ENCODE measurements around the gene RNU7-1. TPM values are rescaled to one million over a fixed set of nuclear protein-coding genes. Genes with fewer than 3 reads are reported as not detected.

The RNU7-1 gene
- total and polyA plus RNA-seq, 9 of the 15 experiments (the other 6 are each of a cell fraction or from before 2014, with no cell fraction given): not detected

DNA sequence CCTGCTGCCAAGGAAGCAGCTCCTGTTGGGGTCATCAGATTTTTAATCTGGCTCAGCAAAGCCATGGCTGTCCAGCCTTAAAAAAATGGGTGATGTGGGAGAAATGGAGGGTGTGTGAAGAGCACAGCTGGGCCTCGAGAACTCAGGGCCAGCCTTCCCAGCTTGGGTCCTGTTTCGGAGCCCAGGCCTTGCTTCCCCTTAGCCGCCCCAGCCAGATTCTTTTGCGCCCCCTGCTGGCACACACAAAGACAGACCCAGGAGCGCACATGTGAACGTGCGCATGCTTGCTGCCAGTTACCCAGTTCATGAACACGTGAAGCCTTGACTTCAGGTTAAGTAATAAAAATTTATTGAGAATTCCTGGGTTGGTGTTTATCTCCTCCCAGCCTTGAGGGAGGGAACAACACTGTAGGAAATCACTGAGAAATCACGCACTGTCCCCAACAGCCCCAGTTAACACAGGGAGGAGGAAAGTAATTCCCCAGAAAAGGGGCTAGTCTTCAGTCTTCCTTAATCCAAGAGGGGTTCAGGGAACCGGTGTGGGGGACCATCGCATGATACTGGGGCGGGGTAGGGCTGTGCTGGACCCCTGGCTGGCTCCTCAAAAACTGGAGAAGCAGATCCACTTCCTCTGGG is 21.5 kb downstream of the RNU7-1 start (continued):
- no peak for TF ChIP-seq ZNF431 (CRISPR knock-in tag; IDR thresholded peaks at IDR 0.05)
- TF ChIP-seq, protein P1, sequence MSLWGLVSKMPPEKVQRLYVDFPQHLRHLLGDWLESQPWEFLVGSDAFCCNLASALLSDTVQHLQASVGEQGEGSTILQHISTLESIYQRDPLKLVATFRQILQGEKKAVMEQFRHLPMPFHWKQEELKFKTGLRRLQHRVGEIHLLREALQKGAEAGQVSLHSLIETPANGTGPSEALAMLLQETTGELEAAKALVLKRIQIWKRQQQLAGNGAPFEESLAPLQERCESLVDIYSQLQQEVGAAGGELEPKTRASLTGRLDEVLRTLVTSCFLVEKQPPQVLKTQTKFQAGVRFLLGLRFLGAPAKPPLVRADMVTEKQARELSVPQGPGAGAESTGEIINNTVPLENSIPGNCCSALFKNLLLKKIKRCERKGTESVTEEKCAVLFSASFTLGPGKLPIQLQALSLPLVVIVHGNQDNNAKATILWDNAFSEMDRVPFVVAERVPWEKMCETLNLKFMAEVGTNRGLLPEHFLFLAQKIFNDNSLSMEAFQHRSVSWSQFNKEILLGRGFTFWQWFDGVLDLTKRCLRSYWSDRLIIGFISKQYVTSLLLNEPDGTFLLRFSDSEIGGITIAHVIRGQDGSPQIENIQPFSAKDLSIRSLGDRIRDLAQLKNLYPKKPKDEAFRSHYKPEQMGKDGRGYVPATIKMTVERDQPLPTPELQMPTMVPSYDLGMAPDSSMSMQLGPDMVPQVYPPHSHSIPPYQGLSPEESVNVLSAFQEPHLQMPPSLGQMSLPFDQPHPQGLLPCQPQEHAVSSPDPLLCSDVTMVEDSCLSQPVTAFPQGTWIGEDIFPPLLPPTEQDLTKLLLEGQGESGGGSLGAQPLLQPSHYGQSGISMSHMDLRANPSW (CRISPR knock-in tag; IDR thresholded peaks at IDR 0.05): no peak
- no peak for TF ChIP-seq ZNF165 (CRISPR knock-in tag; IDR thresholded peaks at IDR 0.05; ENCODE audit: borderline replicate concordance)
- TF ChIP-seq, protein P2, sequence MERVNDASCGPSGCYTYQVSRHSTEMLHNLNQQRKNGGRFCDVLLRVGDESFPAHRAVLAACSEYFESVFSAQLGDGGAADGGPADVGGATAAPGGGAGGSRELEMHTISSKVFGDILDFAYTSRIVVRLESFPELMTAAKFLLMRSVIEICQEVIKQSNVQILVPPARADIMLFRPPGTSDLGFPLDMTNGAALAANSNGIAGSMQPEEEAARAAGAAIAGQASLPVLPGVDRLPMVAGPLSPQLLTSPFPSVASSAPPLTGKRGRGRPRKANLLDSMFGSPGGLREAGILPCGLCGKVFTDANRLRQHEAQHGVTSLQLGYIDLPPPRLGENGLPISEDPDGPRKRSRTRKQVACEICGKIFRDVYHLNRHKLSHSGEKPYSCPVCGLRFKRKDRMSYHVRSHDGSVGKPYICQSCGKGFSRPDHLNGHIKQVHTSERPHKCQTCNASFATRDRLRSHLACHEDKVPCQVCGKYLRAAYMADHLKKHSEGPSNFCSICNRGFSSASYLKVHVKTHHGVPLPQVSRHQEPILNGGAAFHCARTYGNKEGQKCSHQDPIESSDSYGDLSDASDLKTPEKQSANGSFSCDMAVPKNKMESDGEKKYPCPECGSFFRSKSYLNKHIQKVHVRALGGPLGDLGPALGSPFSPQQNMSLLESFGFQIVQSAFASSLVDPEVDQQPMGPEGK (CRISPR knock-in tag; IDR thresholded peaks at IDR 0.05; ENCODE audit: borderline replicate concordance): no peak
- no peak for TF ChIP-seq ADNP (tag; IDR thresholded peaks at IDR 0.05)
- no peak for TF ChIP-seq TAF15 (IDR thresholded peaks at IDR 0.05; ENCODE audit: low read depth, low read length)
- TF ChIP-seq ZNF695 (CRISPR knock-in tag; IDR thresholded peaks at IDR 0.05): no peak
- TF ChIP-seq SOX6 (IDR thresholded peaks at IDR 0.05): no peak
- TF ChIP-seq, protein P3, sequence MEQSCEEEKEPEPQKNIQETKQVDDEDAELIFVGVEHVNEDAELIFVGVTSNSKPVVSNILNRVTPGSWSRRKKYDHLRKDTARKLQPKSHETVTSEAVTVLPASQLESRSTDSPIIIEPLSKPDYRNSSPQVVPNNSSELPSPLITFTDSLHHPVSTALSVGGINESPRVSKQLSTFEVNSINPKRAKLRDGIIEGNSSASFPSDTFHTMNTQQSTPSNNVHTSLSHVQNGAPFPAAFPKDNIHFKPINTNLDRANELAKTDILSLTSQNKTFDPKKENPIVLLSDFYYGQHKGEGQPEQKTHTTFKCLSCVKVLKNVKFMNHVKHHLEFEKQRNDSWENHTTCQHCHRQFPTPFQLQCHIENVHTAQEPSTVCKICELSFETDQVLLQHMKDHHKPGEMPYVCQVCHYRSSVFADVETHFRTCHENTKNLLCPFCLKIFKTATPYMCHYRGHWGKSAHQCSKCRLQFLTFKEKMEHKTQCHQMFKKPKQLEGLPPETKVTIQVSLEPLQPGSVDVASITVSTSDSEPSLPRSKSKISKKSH (CRISPR knock-in tag; IDR thresholded peaks at IDR 0.05): no peak
- peak; percentile 62 to 65 for TF ChIP-seq RAD21 (CRISPR knock-in tag; conservative IDR thresholded peaks at IDR 0.05 in 1 of 2, IDR thresholded peaks at IDR 0.05 in 1 of 2)
- no peak for TF ChIP-seq ZNF717 (CRISPR knock-in tag; IDR thresholded peaks at IDR 0.05)
- TF ChIP-seq KLF13 (tag; IDR thresholded peaks at IDR 0.05; ENCODE audit: borderline replicate concordance, low read depth): no peak
- TF ChIP-seq MTF1 (CRISPR knock-in tag; IDR thresholded peaks at IDR 0.05; ENCODE audit: borderline replicate concordance): no peak
- no peak for TF ChIP-seq NR2C2 (CRISPR knock-in tag; IDR thresholded peaks at IDR 0.05)
- TF ChIP-seq NR2C2 (tag; IDR thresholded peaks at IDR 0.05): no peak
- TF ChIP-seq, protein P4, sequence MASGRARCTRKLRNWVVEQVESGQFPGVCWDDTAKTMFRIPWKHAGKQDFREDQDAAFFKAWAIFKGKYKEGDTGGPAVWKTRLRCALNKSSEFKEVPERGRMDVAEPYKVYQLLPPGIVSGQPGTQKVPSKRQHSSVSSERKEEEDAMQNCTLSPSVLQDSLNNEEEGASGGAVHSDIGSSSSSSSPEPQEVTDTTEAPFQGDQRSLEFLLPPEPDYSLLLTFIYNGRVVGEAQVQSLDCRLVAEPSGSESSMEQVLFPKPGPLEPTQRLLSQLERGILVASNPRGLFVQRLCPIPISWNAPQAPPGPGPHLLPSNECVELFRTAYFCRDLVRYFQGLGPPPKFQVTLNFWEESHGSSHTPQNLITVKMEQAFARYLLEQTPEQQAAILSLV (tag; IDR thresholded peaks at IDR 0.05): no peak
- no peak for TF ChIP-seq FOXK1 (CRISPR knock-in tag; IDR thresholded peaks at IDR 0.05; ENCODE audit: borderline replicate concordance)
- no peak for TF ChIP-seq ZNF507 (tag; conservative IDR thresholded peaks at IDR 0.05)
- TF ChIP-seq PHB2 (IDR thresholded peaks at IDR 0.05; ENCODE audit: low read depth): no peak
- TF ChIP-seq HDAC8 (tag; IDR thresholded peaks at IDR 0.05): no peak
- no peak for TF ChIP-seq SAFB (IDR thresholded peaks at IDR 0.05; ENCODE audit: borderline replicate concordance, low read depth, low read length)
- TF ChIP-seq KDM4B (IDR thresholded peaks at IDR 0.05; ENCODE audit: borderline replicate concordance in 2 of 2, low read depth in 1 of 2): no peak

Measured in K562 (cell line).